ENCODE measurements around the gene CD34.

- TF ChIP-seq CTCF (IDR thresholded peaks at IDR 0.05) (no peak), POLR2A (IDR thresholded peaks at IDR 0.05) (no peak), POLR2AphosphoS5 (IDR thresholded peaks at IDR 0.05) (no peak)
These were observed 46.1 kb upstream of the CD34 start for GRCh38 chr1:207956986-207957385.
